GM21576 (cell line): Measurements from ENCODE around the gene CUX1.
"Not testable (repeated sequence)": the region's sequence is repeated elsewhere in the genome, so short reads cannot be mapped to it uniquely, and the experiment has no call there.

Experiments
- ATAC-seq: cut with Tn5 transposase; IDR thresholded peaks from one replicate; pipeline ENCODE4 v1.9.1; 2021; ENCODE audit warnings: mild to moderate bottlenecking, moderate library complexity; ENCODE audit not compliant: unreplicated experiment

CUX1 gene

GRCh38 chr7:101849314-101849713, 31.9 kb downstream of the CUX1 start:
- ATAC-seq = not testable (repeated sequence)

- ATAC-seq = not testable (repeated sequence)
These were observed 34.9 kb downstream of the CUX1 start for GRCh38 chr7:101852364-101852763.

GRCh38 chr7:101853684-101854083, 36.3 kb downstream of the CUX1 start:
- no peak for ATAC-seq

GRCh38 chr7:101854084-101854865, 36.8 kb downstream of the CUX1 start:
- ATAC-seq = no peak

- peak; percentile 93 for ATAC-seq
These were observed 39.3 kb downstream of the CUX1 start for GRCh38 chr7:101856473-101857357.

- peak; percentile 14 for ATAC-seq
These were observed 40.0 kb downstream of the CUX1 start for GRCh38 chr7:101857358-101857811.

- ATAC-seq = no peak
These were observed 41.3 kb downstream of the CUX1 start for GRCh38 chr7:101858437-101859385.

GRCh38 chr7:101859411-101860106, 42.1 kb downstream of the CUX1 start:
- no peak for ATAC-seq

GRCh38 chr7:101860316-101861217, 43.1 kb downstream of the CUX1 start:
- ATAC-seq = no peak

GRCh38 chr7:101861218-101861775, 43.9 kb downstream of the CUX1 start:
- ATAC-seq = no peak

- ATAC-seq = no peak
These were observed 45.1 kb downstream of the CUX1 start for GRCh38 chr7:101862280-101863220.

- no peak for ATAC-seq
These were observed 46.2 kb downstream of the CUX1 start for GRCh38 chr7:101863598-101863997.

GRCh38 chr7:101864039-101864438, 46.6 kb downstream of the CUX1 start:
- no peak for ATAC-seq

- no peak for ATAC-seq
These were observed 47.6 kb downstream of the CUX1 start for GRCh38 chr7:101865031-101865430.

GRCh38 chr7:101865455-101865854, 48.0 kb downstream of the CUX1 start:
- ATAC-seq = no peak

- no peak for ATAC-seq
These were observed 48.9 kb downstream of the CUX1 start for GRCh38 chr7:101866328-101866727.

- ATAC-seq = no peak
These were observed 49.8 kb downstream of the CUX1 start for GRCh38 chr7:101867265-101867664.

- not testable (repeated sequence) for ATAC-seq
These were observed 50.3 kb downstream of the CUX1 start for GRCh38 chr7:101867681-101868080.
